Tibial nerve (tissue), 4 donors: ENCODE results near the gene EFCAB11. TPM values are rescaled to one million over a fixed set of nuclear protein-coding genes. Genes with fewer than 3 reads are reported as not detected.

Experiments
- DNase-seq, 2 donors: peaks; one replicate each; pipeline ENCODE4 v3.0.0-alpha.2; 2019; ENCODE audit warnings: low spot score in 2 of 2
- H3K27ac ChIP-seq, 4 donors: fragments of 200-600 bp; sonication (generic) in 3 of 4; one replicate each; pipeline ENCODE4 v1.5.1; 2017 to 2019; ENCODE audit warnings: mild to moderate bottlenecking in 1 of 4
- H3K27me3 ChIP-seq, 2 donors: fragments of 200-600 bp; sonication (generic) in 1 of 2; one replicate each; pipeline versions ENCODE4 v1.5.1 to v1.6.0; 2017 to 2019
- H3K36me3 ChIP-seq, 3 donors: fragments of 200-600 bp; sonication (generic); one replicate each; pipeline ENCODE4 v1.5.1; 2018 to 2019
- H3K4me1 ChIP-seq, 4 donors: fragments of 200-600 bp; sonication (generic) in 3 of 4; one replicate each; pipeline ENCODE4 v1.5.1; 2017 to 2019
- H3K4me3 ChIP-seq, 4 donors: fragments of 200-600 bp; sonication (generic) in 3 of 4; one replicate each; pipeline ENCODE4 v1.5.1; 2017 to 2019; ENCODE audit warnings: mild to moderate bottlenecking in 1 of 4, moderate library complexity in 1 of 4
- H3K9me3 ChIP-seq, 4 donors: fragments of 200-600 bp; sonication (generic) in 3 of 4; one replicate each; pipeline ENCODE4 v1.5.1; 2017 to 2019
- EP300 ChIP-seq, 2 donors: sonication (generic); formaldehyde crosslinking; IDR thresholded peaks; one replicate each; pipeline ENCODE4 v1.6.1; 2017; ENCODE audit warnings: antibody characterized with exemption in 2 of 2, mild to moderate bottlenecking in 1 of 2
- POLR2A ChIP-seq, 2 donors: fragments of 450-650 bp; IDR thresholded peaks; one replicate each; pipeline ENCODE4 v1.6.1; 2017; ENCODE audit warnings: antibody characterized with exemption in 2 of 2, mild to moderate bottlenecking in 2 of 2, moderate library complexity in 2 of 2
- WGBS, 2 donors: methylation state at CpG; one replicate each; pipeline ENCODE4 v1.1.5; 2018; 5-methylcytosine and 5-hydroxymethylcytosine counted together
- total RNA-seq, 4 donors: library from RNA; depleted of rRNA; stranded (reverse); fragments of >200 nt; gene quantifications; one replicate each; pipeline ENCODE4 v1.1.0, GENCODE V29; 2016
- TF ChIP-seq, protein P1 (sequence below), 5 experiments: fragments of 200-600 bp in 3 of 5; fragments of 450-650 bp in 2 of 5; sonication (generic) in 3 of 5; IDR thresholded peaks; one replicate each; pipeline ENCODE4 v1.5.1; 2016 to 2019; ENCODE audit warnings: antibody characterized with exemption in 5 of 5, mild to moderate bottlenecking in 3 of 5, moderate library complexity in 2 of 5

EFCAB11 gene
- total RNA-seq, 4 donors from 2014 or later, result 2.2 to 7.8 (median 4.4) TPM

DNA sequence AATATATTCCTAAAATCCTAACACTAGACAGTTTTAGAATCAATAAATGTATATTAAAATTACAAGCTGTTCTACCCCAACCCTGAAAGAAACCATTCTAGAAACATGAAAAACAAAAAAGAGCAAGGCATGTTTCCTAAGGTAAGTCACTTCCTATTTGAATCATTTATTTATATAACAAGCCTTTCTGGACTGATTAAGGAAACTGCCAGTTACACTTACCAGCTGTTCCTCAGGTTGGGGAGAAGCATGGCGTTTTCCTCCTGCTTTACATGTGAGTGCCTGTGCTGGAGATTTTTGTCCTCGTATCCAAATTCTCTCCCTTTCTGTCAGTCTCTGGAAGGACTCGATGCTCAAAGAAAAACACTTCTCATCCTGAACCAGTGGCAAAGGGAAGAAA, 183.3 kb downstream of the EFCAB11 start:
- Histone ChIP-seq H3K4me3 (no peak overlapping the region), H3K9me3 (no peaks in the 10 kb centered on the region), H3K36me3 (no peaks in the 10 kb centered on the region), H3K27ac (no peak overlapping the region), H3K27me3 (no peaks in the 10 kb centered on the region), H3K4me1 (no peaks in the 10 kb centered on the region)
- DNase-seq, result no peak
- 45 to 53% methylated on average over 3 of the region's 3 CpGs for WGBS, 2 donors
- TF ChIP-seq, protein P1, sequence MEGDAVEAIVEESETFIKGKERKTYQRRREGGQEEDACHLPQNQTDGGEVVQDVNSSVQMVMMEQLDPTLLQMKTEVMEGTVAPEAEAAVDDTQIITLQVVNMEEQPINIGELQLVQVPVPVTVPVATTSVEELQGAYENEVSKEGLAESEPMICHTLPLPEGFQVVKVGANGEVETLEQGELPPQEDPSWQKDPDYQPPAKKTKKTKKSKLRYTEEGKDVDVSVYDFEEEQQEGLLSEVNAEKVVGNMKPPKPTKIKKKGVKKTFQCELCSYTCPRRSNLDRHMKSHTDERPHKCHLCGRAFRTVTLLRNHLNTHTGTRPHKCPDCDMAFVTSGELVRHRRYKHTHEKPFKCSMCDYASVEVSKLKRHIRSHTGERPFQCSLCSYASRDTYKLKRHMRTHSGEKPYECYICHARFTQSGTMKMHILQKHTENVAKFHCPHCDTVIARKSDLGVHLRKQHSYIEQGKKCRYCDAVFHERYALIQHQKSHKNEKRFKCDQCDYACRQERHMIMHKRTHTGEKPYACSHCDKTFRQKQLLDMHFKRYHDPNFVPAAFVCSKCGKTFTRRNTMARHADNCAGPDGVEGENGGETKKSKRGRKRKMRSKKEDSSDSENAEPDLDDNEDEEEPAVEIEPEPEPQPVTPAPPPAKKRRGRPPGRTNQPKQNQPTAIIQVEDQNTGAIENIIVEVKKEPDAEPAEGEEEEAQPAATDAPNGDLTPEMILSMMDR (IDR thresholded peaks at IDR 0.05), result no peak
- TF ChIP-seq EP300 (IDR thresholded peaks at IDR 0.05) (no peak), POLR2A (IDR thresholded peaks at IDR 0.05) (no peak)

DNA sequence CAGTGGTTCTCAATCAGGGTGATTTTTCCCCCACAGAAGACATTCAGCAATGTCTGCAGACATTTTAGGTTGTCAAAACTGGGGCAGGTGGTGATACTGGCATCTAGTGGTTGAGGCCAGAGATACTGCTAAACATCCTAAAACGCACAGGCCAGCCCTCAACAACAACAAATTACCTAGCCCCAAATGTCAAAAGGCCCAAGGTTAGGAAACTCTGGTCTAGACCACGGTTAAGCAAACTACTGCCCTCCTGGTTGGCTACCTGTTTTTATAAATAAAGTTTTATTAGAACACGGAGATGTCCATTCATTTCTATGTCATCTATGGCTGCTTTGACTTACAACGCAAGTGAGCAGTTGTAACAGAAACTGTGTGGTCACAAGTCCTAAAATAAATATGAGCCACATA, 186.7 kb downstream of the EFCAB11 start:
- Histone ChIP-seq H3K9me3 (no peaks in the 10 kb centered on the region), H3K27me3 (no peaks in the 10 kb centered on the region), H3K4me1 (no peaks in the 10 kb centered on the region), H3K36me3 (no peaks in the 10 kb centered on the region), H3K27ac (no peak overlapping the region), H3K4me3 (no peak overlapping the region)
- 44 to 45% methylated on average over 4 of the region's 4 CpGs for WGBS, 2 donors
- DNase-seq, result no peak
- no peak for TF ChIP-seq POLR2A (IDR thresholded peaks at IDR 0.05)
- no peak for TF ChIP-seq EP300 (IDR thresholded peaks at IDR 0.05)
- TF ChIP-seq, protein P1 (IDR thresholded peaks at IDR 0.05), result peak in 4 of 5 experiments; percentile 32 to 60 (median 46)

DNA sequence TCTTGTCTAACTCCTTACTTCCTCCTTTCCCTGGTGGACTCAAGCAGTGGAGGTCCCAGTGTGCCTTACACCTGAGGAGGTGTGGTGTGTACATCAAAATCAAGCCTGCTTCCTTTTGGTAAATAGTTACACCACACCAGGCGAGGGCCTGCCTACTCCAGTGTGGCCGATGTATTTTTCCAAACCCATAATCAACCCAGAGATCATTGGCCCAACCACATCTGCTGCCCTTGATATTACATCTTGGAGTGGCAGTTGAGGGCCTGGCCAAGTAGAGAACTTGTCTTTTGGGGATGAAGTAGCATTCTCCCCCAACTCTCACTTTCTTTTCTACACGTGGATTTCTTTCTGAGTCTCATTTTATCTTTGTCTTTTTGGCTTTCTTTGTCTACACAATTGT, 187.4 kb downstream of the EFCAB11 start:
- TF ChIP-seq, protein P1 (IDR thresholded peaks at IDR 0.05), result no peak
- TF ChIP-seq POLR2A (IDR thresholded peaks at IDR 0.05) (no peak), EP300 (IDR thresholded peaks at IDR 0.05) (no peak)
- DNase-seq, result no peak
- no peak overlapping the region for H3K27ac ChIP-seq
- H3K36me3 ChIP-seq, result no peaks in the 10 kb centered on the region
- no peaks in the 10 kb centered on the region for H3K9me3 ChIP-seq
- no peaks in the 10 kb centered on the region for H3K27me3 ChIP-seq
- 71 to 72% methylated on average over 3 of the region's 3 CpGs for WGBS, 2 donors
- H3K4me3 ChIP-seq, result no peak overlapping the region
- no peaks in the 10 kb centered on the region for H3K4me1 ChIP-seq

DNA sequence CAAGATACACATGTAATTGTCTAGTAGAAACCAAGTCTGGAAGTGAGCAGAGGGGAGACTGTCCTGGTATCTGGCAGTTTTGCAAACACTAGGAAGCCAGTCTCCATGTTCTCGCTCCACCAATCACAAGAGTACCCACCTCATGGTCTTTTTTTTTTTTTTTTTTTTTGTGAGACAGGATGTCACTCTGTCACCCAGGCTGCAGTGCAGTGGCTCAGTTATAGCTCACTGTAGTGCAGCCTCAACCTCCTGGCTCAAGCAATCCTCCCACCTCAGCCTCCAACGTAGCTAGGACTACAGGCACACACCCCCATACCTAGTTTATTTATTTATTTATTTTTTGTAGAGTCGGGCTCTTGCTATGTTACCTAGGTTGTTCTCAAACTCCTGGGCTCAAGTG, 189.2 kb downstream of the EFCAB11 start:
- WGBS, 2 donors, result 85 to 86% methylated on average over 3 of the region's 3 CpGs
- DNase-seq, result no peak
- TF ChIP-seq POLR2A (IDR thresholded peaks at IDR 0.05) (no peak), EP300 (IDR thresholded peaks at IDR 0.05) (no peak)
- TF ChIP-seq, protein P1 (IDR thresholded peaks at IDR 0.05), result no peak
- H3K27me3 ChIP-seq, result no peaks in the 10 kb centered on the region
- H3K4me3 ChIP-seq, result no peak overlapping the region
- no peak overlapping the region for H3K27ac ChIP-seq
- no peaks in the 10 kb centered on the region for H3K4me1 ChIP-seq
- H3K36me3 ChIP-seq, result no peaks in the 10 kb centered on the region
- no peaks in the 10 kb centered on the region for H3K9me3 ChIP-seq

DNA sequence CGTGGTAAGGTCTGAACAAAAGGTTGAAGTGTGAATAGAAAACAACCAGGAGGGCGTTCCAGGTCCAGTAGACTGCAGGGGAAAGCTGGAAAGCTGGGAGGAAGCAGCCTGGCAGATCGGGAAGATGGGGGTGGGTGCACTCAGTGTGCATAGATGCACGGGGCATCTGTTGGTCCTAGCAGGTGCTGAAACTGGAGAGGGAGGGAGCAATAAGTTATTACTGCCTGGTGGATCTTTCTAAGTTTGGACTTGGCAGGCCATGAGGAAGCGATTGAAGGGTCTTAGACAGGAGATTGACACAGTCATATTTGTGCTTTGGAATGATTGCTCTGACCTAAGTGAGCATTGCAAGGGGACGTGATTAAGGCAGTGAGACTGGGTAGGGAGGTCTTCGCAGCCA, 194.4 kb downstream of the EFCAB11 start:
- Histone ChIP-seq H3K9me3 (no peaks in the 10 kb centered on the region), H3K27ac (no peak overlapping the region), H3K27me3 (no peaks in the 10 kb centered on the region), H3K36me3 (no peaks in the 10 kb centered on the region), H3K4me3 (no peak overlapping the region), H3K4me1 (no peaks in the 10 kb centered on the region)
- no peak for TF ChIP-seq POLR2A (IDR thresholded peaks at IDR 0.05)
- TF ChIP-seq, protein P1 (IDR thresholded peaks at IDR 0.05), result no peak
- TF ChIP-seq EP300 (IDR thresholded peaks at IDR 0.05), result no peak
- DNase-seq, result no peak
- WGBS, 2 donors, result 73 to 76% methylated on average over 7 of the region's 7 CpGs
